CD4-positive, alpha-beta T cell (primary cell): Measurements from ENCODE around the gene UNC5CL. TPM values are rescaled to one million over a fixed set of nuclear protein-coding genes. Genes with fewer than 3 reads are reported as not detected.

ENCODE experiments used
- ATAC-seq: fragments of 200-7000 bp; cut with Tn5 transposase; one replicate; pipeline ENCODE4 v1.10.0; 2022; ENCODE audit warnings: mild to moderate bottlenecking; ENCODE audit not compliant: poor library complexity
- CTCF ChIA-PET: fragments of 350-600 bp; sonication (Branson Sonifier 250); formaldehyde crosslinking; loops from one replicate; lab custom pipeline; 2021; ENCODE audit warnings: antibody characterized with exemption, inconsistent platforms; lab: Charles Lee
- POLR2A ChIA-PET: fragments of 350-600 bp; sonication (Branson Sonifier 250); formaldehyde crosslinking; loops from one replicate; lab custom pipeline; 2021; ENCODE audit warnings: antibody characterized with exemption, inconsistent platforms; lab: Charles Lee
- DNase-seq, 14 experiments: peaks; one replicate each; pipeline ENCODE4 v3.0.0-alpha.2; 2013 to 2020; ENCODE audit warnings: mixed read lengths in 2 of 14
- H3K27ac ChIP-seq, 2 donors: one replicate each; pipeline versions ENCODE4 v1.5.1 to v1.7.0; 2013; ENCODE audit warnings: low read length in 2 of 2, low read depth in 1 of 2, mild to moderate bottlenecking in 1 of 2
- H3K27me3 ChIP-seq, 2 experiments: 1 replicate in 1 of 2; 2 replicates in 1 of 2; pipeline versions ENCODE4 v1.6.1 to v1.7.0; 2013; ENCODE audit warnings: low read length in 2 of 2, control low read depth in 1 of 2, mild to moderate bottlenecking in 1 of 2, moderate library complexity in 1 of 2; ENCODE audit not compliant: insufficient read depth in 2 of 2, control insufficient read depth in 1 of 2
- H3K36me3 ChIP-seq: one replicate; pipeline ENCODE4 v1.6.1; 2013; ENCODE audit warnings: low read length, control low read depth; ENCODE audit not compliant: insufficient read depth
- H3K4me1 ChIP-seq: one replicate; pipeline ENCODE4 v1.6.1; 2013; ENCODE audit warnings: low read length, control low read depth; ENCODE audit not compliant: insufficient read depth
- H3K4me3 ChIP-seq: one replicate; pipeline ENCODE4 v1.5.1; 2013; ENCODE audit warnings: mild to moderate bottlenecking, low read length, moderate library complexity
- H3K9me3 ChIP-seq, 2 experiments: 1 replicate in 1 of 2; 2 replicates in 1 of 2; pipeline versions ENCODE4 v1.6.1 to v1.7.0; 2013; ENCODE audit warnings: low read length in 2 of 2, mild to moderate bottlenecking in 2 of 2, control low read depth in 1 of 2, moderate library complexity in 1 of 2; ENCODE audit not compliant: control insufficient read depth in 1 of 2, insufficient read depth in 1 of 2
- H3K27ac Mint-ChIP-seq: one replicate; pipeline ENCODE4 v1.8.0; 2020; ENCODE audit warnings: mixed read lengths
- H3K27me3 Mint-ChIP-seq: one replicate; pipeline ENCODE4 v1.8.0; 2021; ENCODE audit warnings: mixed read lengths
- H3K36me3 Mint-ChIP-seq: one replicate; pipeline ENCODE4 v1.8.0; 2021; ENCODE audit warnings: low read depth, mixed read lengths
- H3K4me1 Mint-ChIP-seq: one replicate; pipeline ENCODE4 v1.8.0; 2021; ENCODE audit warnings: low read depth, mixed read lengths
- H3K4me3 Mint-ChIP-seq: one replicate; pipeline ENCODE4 v1.8.0; 2020; ENCODE audit warnings: mild to moderate bottlenecking, mixed read lengths
- H3K9me3 Mint-ChIP-seq: one replicate; pipeline ENCODE4 v1.8.0; 2020; ENCODE audit warnings: mixed read lengths
- CTCF ChIP-seq: fragments of 200-600 bp; IDR thresholded peaks from one replicate; pipeline ENCODE4 v1.8.0; 2022; ENCODE audit warnings: antibody characterized with exemption, mild to moderate bottlenecking
- intact Hi-C, 2 experiments: fragments of 100-400 bp; cut with DNase I in 1 of 2; cut with micrococcal nuclease in 1 of 2; formaldehyde crosslinking; loops; one replicate each; pipeline versions ENCODE4 v1.15.1 to v1.9.0; 2023 to 2025; cut with DNase I, micrococcal nuclease
- total RNA-seq, 174 experiments: library from RNA in 2 of 174; stranded (reverse) in 2 of 174; gene quantifications; one replicate each; pipeline ENCODE4 v1.2.3 and lab custom pipeline; 2021 to 2026

UNC5CL gene
- total RNA-seq, 2 experiments from 2014 or later = 2.5 to 2.9 TPM

- H3K4me1 ChIP-seq = no peaks in the 10 kb centered on the region
- POLR2A ChIA-PET = no interaction called here
- peaks cover 4% of the 10 kb centered on the region for H3K4me1 Mint-ChIP-seq
- DNase-seq = no peak
- intact Hi-C loops = no loop called here
- no peak overlapping the region for H3K4me3 Mint-ChIP-seq
- no peak overlapping the region for H3K27ac Mint-ChIP-seq
- H3K4me3 ChIP-seq = no peak overlapping the region
- no peaks in the 10 kb centered on the region for H3K9me3 ChIP-seq
- no peak for TF ChIP-seq CTCF
- peaks cover 68% of the 10 kb centered on the region for H3K36me3 Mint-ChIP-seq
- H3K27ac ChIP-seq = no peak overlapping the region
- H3K27me3 Mint-ChIP-seq = no peaks in the 10 kb centered on the region
- no peaks in the 10 kb centered on the region for H3K27me3 ChIP-seq
- ATAC-seq = no peak
- H3K36me3 ChIP-seq = peaks cover 30% of the 10 kb centered on the region
- no peaks in the 10 kb centered on the region for H3K9me3 Mint-ChIP-seq
- CTCF ChIA-PET = no interaction called here
Measured at GRCh38 chr6:41059556-41059955, 20.5 kb upstream of the UNC5CL start.

- H3K27ac Mint-ChIP-seq = no peak overlapping the region
- no peak for TF ChIP-seq CTCF
- Histone ChIP-seq H3K9me3 (no peaks in the 10 kb centered on the region), H3K27ac (no peak overlapping the region), H3K4me1 (no peaks in the 10 kb centered on the region), H3K36me3 (peaks cover 23% of the 10 kb centered on the region), H3K4me3 (no peak overlapping the region), H3K27me3 (no peaks in the 10 kb centered on the region)
- DNase-seq (no peak), ATAC-seq (no peak)
- H3K36me3 Mint-ChIP-seq = peaks cover 60% of the 10 kb centered on the region
- H3K9me3 Mint-ChIP-seq = no peaks in the 10 kb centered on the region
- H3K4me3 Mint-ChIP-seq = no peak overlapping the region
- intact Hi-C loops = no loop called here
- H3K27me3 Mint-ChIP-seq = no peaks in the 10 kb centered on the region
- ChIA-PET CTCF (no interaction called here), POLR2A (no interaction called here)
- H3K4me1 Mint-ChIP-seq = peaks cover 4% of the 10 kb centered on the region
Measured at GRCh38 chr6:41058783-41059181, 19.8 kb upstream of the UNC5CL start.

DNA sequence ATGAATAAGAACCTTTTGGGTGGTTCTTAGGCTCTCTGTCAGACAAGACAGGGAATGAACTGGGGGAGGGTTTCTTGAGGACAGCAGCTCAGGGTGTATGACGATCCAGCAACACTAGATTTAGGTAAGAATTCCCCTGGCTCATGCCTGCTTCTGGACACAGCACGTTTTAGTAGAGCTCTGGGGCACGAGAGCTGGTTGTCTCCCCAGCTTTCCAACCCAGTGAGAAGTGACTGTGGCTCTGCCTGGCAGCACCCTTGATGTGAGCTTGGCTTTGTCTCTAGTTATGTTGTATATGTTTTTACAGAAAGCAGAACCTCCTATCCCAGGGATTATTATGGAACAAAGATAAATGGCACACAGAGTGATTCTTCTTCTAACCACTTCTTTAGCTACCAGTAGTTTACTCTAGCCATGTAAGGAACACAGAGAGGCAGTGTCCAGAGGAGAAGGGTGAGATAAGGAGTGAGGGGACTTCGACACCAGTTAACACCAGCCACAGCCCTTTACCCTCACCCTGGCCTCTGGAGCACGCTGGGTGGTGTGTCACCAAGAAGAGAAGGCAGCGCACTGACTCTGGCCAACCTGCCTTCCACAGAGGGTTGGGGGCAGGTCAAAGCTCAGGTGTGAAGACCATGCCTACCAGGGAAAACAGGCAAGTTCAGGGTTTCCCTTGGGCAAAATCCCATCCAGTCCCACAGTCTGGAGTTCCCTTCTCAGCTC is 17.9 kb upstream of the UNC5CL start:
- Histone ChIP-seq H3K9me3 (no peaks in the 10 kb centered on the region), H3K27ac (no peak overlapping the region), H3K4me1 (peaks cover 13% of the 10 kb centered on the region), H3K27me3 (no peaks in the 10 kb centered on the region), H3K36me3 (peaks cover 9% of the 10 kb centered on the region), H3K4me3 (no peak overlapping the region)
- ATAC-seq (no peak), DNase-seq (no peak)
- Mint-ChIP-seq H3K27me3 (no peaks in the 10 kb centered on the region), H3K4me3 (no peak overlapping the region), H3K27ac (no peak overlapping the region), H3K36me3 (peaks cover 48% of the 10 kb centered on the region), H3K4me1 (peaks cover 10% of the 10 kb centered on the region), H3K9me3 (no peaks in the 10 kb centered on the region)
- no peak for TF ChIP-seq CTCF
- ChIA-PET CTCF (no interaction called here), POLR2A (no interaction called here)
- intact Hi-C loops = no loop called here
